C1 segment of cervical spinal cord (tissue), 14 donors: ENCODE data around the gene PAN3.

Experiments used
- DNase-seq, 14 donors: peaks; one replicate each; lab custom pipeline; 2025; lab: John Stamatoyannopoulos, UW

Gene PAN3

GRCh38 chr13:28336193-28336657 lies 197.9 kb downstream of the PAN3 start:
- no peak for DNase-seq

- DNase-seq = no peak
These were observed 199.0 kb downstream of the PAN3 start for GRCh38 chr13:28337166-28338005.

- DNase-seq = no peak
These were observed 199.7 kb downstream of the PAN3 start for GRCh38 chr13:28338006-28338574.

GRCh38 chr13:28338742-28339141 lies 200.4 kb downstream of the PAN3 start:
- no peak for DNase-seq

- no peak for DNase-seq
These were observed 201.1 kb downstream of the PAN3 start for GRCh38 chr13:28339419-28339818.

DNA sequence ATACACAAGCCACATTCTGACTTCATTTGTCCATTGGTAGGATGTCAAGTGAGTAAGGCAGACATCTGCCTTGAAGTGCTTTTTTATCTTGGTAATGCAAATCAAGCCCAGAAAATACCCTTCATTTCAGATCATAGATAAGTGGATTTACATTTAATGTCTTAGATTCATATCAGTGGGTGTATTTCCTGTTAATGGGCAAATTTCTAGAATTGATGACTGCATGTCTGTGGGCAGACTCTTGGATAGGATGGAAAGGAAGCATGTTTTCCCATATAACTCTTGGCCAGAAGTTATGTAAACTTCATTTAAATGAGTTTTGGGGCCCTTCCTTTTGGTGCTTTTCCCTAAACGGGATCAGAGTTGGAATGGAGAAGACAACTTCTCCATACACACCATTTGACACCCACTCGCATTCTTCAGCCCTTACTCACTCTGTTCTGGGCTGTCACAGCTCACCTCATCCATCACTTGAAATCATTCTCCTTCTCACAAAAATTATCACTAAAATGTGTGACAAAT lies 202.0 kb downstream of the PAN3 start:
- DNase-seq = no peak

DNA sequence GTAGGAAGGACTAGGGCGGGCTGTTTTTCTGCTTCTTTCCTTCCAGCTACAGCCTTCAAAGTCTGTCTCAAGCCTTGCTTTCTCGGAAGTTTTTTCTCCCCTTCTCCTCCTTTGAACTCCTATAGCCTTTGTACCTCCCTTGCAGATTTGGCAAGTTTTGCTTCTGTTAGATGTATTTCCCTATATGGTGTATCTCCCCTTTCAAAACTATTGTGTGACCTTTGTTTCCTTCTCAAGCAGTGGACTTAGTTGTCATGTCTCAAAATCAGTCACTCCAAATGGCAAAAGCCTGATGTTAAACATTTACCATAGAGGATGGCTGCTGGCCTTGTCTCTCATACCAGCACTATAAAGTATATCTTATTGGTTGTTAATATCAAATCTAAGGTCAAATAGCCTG lies 203.9 kb downstream of the PAN3 start:
- no peak for DNase-seq

DNA sequence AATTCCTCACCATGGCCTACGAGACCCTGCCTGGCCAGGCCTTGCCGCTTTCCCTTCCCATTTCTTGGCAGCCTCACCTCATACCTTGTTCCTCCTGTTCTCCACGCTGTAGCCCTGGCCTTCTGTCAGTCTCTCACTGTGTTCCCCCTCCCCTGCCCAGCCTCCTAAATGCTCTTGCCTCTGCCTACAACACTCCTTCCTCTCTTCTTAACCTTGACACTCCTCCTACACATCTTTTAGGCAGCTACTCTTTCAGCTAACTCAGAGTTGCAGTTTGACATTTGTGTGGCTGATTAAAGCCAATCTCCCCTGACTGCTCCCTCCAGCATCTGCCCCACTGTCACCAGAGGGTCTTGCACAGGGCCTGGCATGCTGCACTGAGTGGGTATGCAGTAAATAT lies 205.8 kb downstream of the PAN3 start:
- DNase-seq = no peak
